Measurements from ENCODE around the gene CREB5.

GRCh38 chr7:28596245-28596935 is 184.1 kb downstream of the CREB5 start:
- TF ChIP-seq CTCF (IDR thresholded peaks at IDR 0.05) = no peak
- no peak for TF ChIP-seq POLR2A (IDR thresholded peaks at IDR 0.05)
